Raji (cell line): ENCODE data around the gene CHD3.

Source experiments
- POLR2A ChIP-seq: IDR thresholded peaks from 2 replicates; pipeline ENCODE4 v1.6.1; 2011; ENCODE audit warnings: low read depth, low read length, control low read depth; ENCODE audit not compliant: insufficient read depth

Gene CHD3

GRCh38 chr17:7955414-7956227, 67.0 kb downstream of the CHD3 start:
- TF ChIP-seq POLR2A, result no peak

GRCh38 chr17:7956228-7956965, 67.8 kb downstream of the CHD3 start:
- no peak for TF ChIP-seq POLR2A

GRCh38 chr17:7959503-7960253, 71.1 kb downstream of the CHD3 start:
- no peak for TF ChIP-seq POLR2A

- no peak for TF ChIP-seq POLR2A
Observed at GRCh38 chr17:7961421-7961820, 72.8 kb downstream of the CHD3 start.
